Activated CD8-positive, alpha-beta memory T cell treated with anti-CD3 and anti-CD28 coated beads, Interleukin-2, amount 50 U/mL, for 1 hour (primary cell): ENCODE data around the gene AGAP1.

Experiments used
- DNase-seq: peaks from one replicate; pipeline ENCODE4 v3.0.0-alpha.2; 2020; ENCODE audit errors: extremely low read depth

The AGAP1 gene

DNA sequence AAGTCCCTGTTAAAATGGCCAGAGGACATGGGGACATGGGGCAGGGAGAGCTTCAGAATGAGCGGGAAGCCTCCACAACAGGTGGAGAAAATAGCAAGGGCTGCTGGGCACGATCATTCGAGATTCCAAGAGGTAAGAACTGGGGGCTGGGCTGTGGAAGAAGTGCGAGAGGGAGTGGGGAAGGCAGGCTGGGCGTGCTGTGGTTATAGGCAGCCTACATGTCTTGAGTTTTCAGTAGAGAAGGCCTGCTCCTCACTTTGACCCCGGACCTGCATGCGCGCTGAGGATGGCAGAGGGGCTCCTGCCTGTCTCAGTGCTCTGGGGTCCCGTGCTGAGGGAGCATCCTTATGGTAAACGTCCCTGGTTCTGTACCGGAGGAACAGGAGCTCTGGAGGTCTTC is 115.5 kb downstream of the AGAP1 start:
- DNase-seq, result no peak

- DNase-seq, result no peak
These were observed 115.9 kb downstream of the AGAP1 start for GRCh38 chr2:235609746-235610145.

- no peak for DNase-seq
These were observed 116.9 kb downstream of the AGAP1 start for GRCh38 chr2:235610696-235611257.

DNA sequence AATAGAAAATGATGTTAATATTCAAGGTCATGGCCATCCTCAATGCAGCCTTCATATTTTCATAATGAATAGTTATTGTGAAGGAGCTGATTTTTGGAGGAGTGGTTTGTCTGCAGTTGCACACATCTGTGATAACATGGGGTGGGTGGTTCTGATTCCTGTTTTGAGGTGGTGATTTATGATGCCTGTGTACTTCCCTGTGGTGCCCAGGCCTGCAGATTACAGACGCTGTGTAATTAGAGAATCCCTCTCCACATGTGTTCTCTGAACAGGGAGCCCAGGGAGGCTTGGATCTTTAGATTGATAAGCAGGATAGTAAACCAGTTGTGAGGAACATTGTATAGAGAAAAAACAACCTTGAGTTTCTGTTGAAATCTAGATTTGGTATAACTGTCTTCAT is 117.5 kb downstream of the AGAP1 start:
- no peak for DNase-seq

DNA sequence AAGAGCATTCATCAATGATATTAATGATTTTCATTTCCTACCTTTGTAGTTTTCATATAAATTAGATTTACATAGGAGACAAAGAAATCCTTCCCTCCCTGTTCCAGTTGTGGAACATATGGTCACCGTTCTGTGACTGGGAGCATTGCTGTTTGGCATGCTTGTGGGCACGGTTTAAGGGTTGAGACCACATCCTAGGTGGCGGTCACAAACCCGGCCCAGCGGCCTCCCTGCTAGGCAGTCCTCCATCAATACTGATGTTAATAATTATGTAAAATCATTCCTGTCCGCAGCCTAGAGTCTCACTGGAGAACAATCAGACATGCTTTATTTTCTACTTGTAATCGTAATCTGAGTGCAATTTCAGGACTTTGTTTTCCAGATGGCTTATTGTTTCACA is 117.9 kb downstream of the AGAP1 start:
- DNase-seq, result no peak

DNA sequence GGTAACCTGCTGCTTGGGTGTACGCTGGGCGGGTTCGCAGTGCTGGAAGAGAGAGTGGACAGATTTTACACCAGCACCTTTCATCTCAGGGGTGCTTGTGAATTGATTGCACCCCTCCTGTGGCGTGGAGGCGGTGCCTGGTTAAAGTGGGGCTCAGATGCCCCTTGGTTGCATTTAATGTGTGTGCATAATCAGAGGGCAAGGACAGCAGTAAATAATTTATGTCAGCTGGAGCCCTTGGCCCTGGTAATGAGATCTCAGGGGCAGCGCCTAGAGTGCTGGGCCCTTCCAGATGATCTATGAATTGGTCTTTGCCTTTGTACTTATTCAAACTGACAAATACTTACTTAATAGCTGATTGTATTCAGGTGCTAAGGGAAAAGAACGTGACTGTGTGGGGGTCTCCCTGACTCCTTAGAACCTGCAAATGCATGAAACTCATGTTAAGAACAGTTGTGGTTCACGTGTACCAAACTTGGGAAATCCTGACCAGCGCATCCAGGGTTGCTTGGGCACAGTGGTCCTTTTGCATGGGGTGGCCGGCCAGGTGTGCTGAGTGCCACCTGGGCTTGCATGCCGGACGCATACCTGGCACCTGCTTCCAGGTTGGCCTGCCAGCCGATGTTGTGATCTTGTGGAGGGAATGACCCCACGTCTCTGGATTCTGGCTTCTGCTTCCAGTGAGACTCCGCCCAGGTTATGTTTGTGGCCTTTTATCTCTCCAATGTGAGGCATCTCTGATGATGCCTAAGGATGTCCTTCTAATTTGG is 118.5 kb downstream of the AGAP1 start:
- DNase-seq, result no peak

DNA sequence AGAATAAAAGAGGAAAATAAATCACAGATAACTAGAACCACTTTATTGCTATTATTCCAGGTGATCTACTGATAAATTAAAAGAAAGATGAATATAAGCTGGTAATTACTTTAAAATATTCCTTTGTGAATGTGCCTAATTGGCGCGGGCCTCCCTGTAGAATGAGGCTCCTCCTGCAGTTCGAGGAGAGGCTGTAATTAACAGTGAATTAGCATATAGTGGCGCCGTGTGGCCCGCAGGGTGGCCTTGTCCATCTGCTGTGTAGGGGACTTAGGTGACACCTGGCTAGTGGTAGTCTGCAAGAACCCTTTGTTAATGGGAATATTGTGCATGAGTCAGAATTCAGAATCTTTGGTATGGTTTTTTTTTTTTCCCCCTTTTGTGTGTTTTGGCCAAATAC is 119.8 kb downstream of the AGAP1 start:
- no peak for DNase-seq

DNA sequence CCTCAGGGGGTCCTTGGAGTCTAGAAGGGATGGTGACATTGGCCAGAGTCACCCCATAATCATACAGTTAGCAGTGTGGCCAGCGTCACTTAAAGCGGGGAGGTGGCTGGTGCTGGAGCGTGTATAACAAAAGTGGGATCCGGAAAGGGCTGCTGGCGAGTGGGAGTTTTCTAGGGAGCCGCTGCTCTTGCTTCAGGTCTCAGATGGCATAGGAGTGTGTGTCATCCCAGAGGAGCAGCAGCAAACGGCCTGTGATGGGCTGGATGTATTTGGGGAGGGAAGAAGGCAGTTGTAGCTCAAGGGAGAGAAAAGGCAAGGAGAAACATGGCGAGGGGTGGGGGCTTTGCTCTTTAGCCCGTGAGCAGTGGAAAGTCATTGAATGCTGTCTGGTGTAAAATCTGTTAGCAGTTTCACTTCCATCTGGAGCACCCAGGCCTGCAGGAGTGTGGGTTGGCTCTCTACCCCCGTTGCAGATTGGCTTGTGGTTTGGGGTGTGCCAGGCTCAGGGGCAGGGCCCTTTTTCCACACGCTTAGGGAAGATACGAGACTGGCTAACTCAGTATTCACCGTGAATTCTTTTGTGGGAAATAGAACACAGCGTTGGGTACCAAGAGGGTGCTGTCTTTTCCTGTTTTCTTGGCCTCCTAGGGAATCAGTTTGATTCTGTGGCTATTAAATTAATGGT is 120.5 kb downstream of the AGAP1 start:
- DNase-seq, result no peak

DNA sequence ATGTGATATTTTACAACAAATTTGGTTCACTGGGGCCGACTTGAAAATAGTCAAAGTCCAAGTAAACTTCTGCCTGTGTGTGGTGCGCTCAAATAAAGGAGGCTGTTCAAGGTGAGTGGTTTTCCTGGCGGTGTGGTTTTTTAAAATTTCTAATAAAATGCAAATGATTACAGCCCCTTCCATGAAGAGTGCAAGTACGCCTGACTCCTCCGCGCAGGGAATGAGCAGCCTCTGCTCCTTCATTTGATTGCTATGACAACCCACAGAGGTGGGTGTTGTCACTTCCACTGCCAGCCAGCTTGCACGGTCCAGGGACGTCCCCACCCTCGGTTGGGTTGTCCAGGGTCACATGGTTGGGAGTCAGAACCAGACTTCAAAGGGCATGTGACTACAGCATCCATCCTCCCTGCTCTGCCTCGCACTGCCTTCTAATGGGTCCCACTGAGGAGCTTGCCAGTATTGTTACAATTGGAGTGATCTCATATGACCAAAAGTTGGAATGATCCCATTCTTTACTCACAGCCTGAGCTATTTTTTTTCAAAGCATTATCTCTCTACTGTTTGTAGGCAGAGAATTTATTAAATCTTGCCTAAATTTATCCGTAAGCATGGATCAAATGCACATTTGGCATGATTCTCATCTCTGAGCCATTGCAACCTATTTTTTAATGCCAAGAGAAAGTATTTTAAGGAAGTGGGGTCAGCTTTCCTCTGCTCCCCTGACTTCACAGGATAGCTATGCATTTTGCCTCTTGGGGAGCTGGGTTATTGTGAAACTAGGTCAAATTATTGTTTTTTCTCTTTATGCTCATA is 121.3 kb downstream of the AGAP1 start:
- no peak for DNase-seq

- no peak for DNase-seq
These were observed 123.0 kb downstream of the AGAP1 start for GRCh38 chr2:235616885-235617284.

- no peak for DNase-seq
These were observed 124.2 kb downstream of the AGAP1 start for GRCh38 chr2:235618039-235618438.

- DNase-seq, result no peak
These were observed 125.7 kb downstream of the AGAP1 start for GRCh38 chr2:235619544-235619943.

DNA sequence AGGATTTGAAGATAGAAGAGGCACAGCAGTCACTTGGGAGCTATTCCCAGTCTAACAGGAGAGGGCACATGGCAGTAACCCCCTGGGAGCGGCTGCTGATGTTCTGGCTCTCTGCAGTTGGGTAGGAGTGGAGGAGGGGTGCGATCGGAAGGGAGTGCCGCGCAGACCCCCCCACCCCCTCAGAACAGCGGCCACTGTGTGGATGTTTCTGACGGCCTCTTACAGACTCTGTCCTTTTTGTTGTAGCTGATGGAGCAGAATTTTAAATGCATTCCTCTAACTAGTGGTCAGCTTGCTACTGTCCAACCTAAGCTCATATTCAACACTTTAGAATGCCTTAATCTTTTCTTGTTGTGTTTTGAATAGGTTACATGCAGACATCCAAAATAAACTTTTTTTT is 127.9 kb downstream of the AGAP1 start:
- no peak for DNase-seq

DNA sequence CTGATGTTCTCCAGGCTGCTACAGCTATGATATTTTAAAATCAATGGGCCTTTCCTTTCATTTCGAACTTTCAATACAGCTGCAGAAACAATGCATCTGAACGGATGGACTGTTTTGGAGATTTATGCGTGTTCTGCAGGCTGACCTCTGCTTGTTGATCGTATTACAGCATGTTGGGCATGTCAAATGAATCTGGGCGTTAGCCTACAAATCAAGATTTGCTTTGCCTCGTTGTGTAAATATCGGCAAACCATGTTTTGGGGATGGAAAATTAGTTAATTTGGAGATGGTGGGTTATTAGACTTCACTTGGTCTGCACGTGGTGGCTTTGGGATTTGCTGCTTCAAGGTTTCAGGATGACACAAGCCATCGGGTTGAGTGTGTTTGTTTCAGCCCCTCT is 129.3 kb downstream of the AGAP1 start:
- DNase-seq, result no peak

- DNase-seq, result no peak
These were observed 129.9 kb downstream of the AGAP1 start for GRCh38 chr2:235623752-235624151.

- DNase-seq, result no peak
These were observed 132.8 kb downstream of the AGAP1 start for GRCh38 chr2:235626658-235627057.

GRCh38 chr2:235627682-235628081 is 133.8 kb downstream of the AGAP1 start:
- no peak for DNase-seq

- no peak for DNase-seq
These were observed 137.0 kb downstream of the AGAP1 start for GRCh38 chr2:235630718-235631296.

DNA sequence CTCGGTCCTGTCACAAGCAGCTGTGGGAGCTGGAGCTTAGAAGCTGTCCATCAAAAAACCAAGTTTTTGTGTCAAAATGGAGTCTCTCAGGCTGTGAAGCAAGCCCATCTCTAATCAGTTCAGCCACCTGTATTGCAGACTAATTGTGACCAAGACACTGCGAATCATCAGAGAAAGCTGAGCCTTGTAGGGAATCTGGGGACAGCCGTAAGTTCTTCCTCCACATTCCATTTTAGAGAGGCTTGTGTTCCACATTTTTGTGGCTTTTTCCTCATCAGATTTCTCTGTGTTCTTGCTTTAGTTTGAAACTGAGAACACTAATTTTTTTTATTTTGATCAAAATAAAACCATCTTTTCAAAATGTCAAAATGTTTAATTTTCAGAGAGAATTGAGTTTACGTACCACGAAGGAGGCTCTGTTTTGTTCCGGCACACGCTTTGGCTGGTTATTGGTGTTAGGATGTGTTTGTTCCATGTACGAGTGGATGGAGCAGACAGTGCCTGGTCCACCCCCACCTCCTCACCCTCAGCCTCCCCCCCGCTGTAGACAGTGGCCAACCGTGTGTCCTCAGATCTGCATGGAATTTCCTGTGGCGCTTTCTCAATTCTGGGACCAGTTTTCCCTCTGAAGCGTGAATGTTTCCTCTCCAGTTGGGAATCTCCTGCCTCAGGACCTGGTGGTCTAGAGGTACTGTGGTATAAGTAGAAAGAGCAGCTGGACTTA is 140.8 kb downstream of the AGAP1 start:
- DNase-seq, result no peak

- DNase-seq, result no peak
These were observed 142.7 kb downstream of the AGAP1 start for GRCh38 chr2:235636546-235636945.

- no peak for DNase-seq
These were observed 144.1 kb downstream of the AGAP1 start for GRCh38 chr2:235637896-235638295.
